NCI-H1694 (cell line): Measurements from ENCODE around the gene SLC9A2.

Experiments
- DNase-seq: peaks from one replicate; lab custom pipeline; 2025; lab: John Stamatoyannopoulos, UW

SLC9A2 gene

DNA sequence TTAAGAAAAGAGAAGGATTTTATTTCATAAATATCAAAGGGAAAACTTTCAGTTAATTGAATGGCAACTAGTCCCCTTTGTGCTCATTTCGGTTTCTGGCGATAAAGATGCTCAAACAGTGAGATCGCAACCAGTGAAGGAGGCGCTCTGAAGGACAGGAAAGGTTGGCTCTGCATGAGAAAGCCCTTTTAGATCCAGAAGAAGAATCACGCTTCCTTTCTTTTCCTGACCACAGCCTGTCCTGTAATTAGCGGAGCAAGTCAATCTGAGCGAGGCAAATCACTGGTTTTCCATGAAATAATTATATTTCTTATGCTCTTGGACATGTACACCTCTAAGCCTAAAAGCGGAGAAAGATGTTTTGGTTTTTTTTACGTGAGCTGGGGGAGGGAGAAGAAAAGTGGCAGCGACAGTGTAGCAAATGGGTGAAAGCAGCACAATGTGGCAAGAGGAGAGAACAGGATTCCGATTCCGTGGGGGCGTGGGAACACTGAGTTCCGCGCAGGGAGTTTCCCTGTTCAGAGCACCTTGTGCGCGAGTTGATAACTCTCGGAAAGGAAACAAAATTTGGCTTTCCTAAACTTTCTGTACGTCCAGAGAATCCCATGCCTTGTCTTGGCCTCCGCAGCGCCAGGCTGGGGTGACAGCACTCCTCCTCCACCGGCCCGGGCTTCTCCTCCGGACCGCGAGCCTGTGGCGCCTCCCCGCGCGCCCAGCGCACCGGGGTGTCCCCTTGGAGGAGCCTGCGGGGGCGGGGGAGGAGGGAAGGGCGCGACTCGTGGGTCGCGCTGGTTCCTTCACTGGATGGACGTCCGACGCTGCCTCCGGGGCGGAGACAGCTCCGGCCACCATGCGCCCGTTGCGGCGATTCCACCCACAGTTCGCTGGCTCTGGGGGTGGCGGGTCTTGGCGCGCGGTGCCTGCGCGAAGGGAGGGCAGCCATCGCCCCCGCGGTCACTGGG, 620 bp upstream of the SLC9A2 start:
- no peak for DNase-seq

DNA sequence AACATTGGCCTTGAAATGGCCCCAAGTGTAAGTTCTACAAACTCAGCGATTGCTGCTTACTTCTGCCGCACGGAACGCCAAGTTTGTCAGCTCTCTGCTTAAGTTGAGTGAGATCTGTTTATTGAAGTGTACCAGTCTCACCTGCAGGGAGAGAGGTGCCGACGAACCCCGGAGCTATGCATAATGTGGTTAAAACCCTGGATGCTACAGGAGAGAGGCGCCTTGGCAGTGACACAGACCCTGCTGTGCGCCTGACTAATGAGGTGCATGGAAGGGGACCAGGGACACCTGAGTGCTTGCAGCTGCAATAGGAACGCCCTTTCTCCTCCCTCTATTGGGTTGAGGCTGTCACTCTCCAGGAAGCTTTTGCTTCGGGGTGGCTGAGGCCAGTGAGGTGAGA, 979 bp downstream of the SLC9A2 start:
- DNase-seq: no peak

DNA sequence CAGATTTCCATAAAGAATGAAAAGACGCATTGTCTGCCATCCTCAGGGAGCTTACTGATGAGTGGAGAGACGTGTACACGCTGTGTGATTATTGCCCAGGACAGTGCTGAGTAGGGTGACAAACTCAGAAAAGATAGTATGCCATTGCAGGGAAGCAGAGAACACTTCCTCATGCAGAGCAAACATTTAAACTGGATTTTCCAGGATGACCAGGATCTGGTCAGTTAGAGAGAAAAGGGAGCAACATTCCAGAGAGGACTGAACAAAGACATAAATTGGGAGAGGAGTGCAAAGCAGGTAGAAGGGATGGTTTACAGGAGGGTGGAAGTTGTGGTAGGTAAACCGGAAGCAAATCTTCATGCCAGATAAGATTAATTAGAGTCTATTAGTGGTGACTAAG, 2.3 kb downstream of the SLC9A2 start:
- no peak for DNase-seq

DNA sequence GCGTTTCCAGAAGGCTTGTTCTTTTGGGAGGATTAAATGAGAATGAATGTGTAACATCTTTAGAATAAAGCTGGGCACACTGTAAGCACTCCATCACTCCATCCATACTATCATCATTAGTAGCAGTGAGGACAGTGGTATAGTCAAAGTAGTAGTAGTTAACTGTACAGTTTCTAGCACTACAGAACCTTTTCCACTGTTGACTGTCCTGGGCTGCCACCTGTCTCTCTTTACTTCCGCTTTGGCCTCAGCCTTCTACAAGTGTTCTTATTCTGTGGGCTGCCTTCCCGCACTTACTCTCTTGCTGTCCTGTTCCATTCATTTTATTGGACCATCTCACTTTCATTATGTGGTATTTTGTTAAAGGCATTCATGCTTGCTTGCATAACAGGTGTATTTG, 3.3 kb downstream of the SLC9A2 start:
- DNase-seq: no peak

DNA sequence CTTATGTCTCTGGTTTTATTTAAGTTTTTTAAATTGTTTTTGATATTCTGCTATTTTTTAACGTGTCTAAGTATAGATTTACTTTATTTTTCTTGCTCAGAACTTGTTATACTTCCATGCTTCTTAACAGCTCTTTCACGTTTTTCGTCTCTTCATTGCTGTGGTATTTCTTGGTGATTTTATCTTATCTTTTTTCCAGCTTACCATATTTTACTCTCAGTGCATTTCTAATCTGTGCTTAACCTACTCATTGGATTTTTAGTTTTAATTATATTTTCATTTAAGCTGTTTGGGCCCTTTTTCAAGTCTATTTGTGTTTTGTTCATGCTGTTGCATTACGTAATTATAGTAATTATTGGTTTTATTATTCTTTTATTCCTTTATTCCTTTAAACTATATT, 11.1 kb downstream of the SLC9A2 start:
- DNase-seq: no peak

DNA sequence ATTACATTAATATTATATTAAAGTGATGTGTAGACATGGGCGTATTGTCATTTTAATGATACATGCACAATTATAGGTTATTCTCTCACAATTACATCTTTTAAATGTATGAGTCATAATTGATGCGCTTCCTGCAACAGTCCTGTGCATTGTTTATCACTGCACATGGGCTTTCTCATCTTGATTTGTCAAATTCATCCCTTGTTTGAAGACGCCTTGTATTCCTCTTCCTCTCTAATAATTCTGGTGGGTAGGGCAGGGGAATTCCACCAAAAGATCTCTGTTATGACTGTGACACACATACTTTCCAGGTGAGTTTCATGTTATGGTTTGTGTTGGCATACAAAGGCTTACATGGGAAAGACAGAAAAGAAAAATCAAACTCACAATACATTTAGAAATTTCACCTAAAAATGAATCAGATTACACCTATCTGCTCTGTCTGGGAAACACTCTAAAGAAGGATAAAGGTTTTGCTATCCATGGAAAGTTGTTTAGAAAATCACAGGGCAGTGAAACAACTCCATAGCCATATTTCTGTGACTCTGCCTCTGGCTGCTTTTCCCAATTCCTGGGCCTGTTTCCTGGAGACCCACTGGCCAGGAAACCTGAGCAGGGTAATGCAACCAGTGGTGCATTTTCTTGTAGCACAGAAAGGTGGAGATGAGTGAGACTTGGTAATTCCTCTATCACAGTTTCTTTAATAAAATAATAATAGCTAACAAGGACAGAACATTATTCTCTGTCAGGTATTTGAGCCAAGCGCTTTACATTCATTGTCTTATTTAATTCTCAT, 13.2 kb downstream of the SLC9A2 start:
- no peak for DNase-seq

DNA sequence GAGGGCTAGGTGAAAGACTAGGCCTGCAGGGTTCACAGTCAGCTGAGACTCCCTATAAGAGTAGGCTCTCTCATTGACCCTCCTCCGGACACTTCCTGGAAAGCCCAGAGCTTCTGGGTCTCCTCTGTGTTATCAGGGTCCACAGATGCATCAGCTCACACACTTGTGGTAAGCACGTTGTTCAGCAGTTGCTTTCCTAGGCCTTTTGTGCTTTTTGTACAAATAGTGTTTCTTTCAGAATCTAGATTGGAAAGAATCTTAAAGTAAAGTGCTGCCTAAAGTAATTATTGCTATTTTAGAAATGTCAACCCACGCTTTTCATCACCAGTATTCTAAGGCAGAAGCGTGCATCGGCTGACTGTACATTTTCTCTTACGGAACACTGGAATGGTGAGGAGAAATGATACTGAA, 15.5 kb downstream of the SLC9A2 start:
- DNase-seq: no peak

DNA sequence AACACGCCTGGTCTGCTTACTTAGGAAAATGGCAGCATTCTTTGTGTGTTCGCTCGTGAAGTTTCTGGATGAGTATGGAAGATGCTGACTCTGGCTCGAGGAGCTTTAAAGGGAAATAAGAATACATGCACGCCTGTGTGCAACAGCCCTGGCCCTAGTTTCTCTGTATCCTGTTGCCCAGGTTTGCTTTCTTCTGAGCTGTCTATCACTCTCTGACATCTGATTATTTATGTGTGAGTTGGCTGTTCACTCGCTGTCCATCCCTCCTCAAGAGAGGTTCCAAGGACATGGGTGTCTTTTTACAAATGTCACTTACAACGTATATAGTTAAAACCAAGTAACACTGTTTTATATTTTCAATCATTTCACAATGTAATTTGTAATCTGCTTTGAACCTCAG, 16.0 kb downstream of the SLC9A2 start:
- DNase-seq: no peak

DNA sequence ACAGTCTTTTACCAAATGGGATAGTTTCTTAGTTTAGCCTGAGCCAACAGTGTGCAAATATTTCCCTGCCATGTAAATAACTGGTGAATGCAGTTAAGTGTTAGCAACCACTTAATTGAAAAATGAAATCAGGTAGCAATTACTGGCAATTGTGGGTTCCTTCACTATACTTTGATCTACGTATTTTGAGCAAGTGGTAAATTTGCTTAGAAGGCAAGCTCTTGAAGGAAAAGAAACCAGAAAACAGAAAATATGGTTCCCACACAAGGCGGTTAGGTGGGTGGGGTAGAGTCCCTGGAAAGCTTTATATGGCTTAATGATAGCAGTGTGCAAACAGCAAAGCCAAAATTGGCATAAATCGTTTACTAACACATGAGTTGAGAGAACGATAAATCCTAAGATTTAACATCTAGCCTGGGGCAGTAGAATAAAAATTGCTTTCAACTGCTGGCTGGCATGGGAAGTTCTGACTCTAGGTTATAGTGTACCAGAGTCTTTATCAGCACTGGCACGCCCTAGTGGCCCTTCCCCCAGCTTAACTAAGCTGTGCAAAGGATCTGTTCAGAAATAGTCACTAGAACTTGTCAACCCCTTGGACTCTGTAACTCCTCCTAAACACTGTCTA, 17.0 kb downstream of the SLC9A2 start:
- no peak for DNase-seq

DNA sequence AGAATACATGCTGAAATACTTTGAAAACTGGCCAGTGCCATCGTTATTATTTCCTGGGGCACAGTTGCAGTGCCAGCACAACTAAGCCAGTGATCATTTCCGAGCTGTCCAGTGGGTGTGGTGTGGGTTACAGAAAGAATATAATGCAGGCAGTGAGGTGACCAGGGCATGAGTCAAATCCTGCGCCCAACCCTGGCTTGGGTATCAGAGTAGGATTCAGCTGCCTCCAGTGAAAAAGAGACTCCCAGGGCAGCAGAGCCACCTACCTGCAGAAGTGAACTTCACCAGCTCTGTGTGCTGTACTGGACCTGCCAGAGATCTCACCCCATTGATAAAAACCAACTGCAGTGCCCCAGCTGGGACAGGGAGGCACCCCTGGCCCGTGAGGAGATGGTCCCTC, 18.0 kb downstream of the SLC9A2 start:
- DNase-seq: no peak

DNA sequence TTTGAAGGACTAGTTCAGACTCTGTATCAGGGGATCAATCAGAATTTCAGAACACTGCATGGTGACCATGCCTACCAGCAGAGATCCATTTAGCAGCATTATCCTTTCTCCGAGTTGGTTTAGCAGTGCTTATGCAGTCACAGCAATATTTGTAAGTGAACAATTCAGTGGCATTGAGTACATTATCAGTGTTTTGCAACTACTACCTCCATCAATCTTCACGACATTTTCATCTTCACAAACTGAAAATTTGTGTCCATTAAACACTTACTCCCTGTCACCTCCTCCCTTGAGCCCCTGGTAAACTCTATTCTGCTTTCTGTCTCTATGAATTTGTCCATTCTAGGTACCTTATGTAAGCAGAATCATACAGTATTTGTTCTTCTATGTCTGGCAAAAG, 20.1 kb downstream of the SLC9A2 start:
- DNase-seq: no peak

DNA sequence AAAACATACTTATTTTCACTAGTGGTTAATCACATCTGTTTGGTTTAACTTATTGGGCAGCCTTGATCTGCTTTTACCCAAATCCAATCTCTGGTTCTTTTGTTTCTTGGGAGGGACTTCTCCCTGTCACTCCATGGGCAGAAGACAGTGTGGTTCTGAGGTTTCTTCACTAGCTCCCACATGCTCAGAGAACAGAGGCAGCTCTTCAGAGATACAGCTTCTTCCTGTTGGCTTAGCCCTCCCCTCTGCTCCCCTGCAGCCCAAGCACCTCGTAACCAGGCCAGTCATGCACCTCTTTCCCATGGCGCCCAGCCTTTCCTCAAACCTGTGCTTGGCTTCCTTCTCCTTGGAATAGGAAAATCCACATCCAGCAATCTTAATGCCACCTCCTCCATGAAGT, 32.8 kb downstream of the SLC9A2 start:
- no peak for DNase-seq

DNA sequence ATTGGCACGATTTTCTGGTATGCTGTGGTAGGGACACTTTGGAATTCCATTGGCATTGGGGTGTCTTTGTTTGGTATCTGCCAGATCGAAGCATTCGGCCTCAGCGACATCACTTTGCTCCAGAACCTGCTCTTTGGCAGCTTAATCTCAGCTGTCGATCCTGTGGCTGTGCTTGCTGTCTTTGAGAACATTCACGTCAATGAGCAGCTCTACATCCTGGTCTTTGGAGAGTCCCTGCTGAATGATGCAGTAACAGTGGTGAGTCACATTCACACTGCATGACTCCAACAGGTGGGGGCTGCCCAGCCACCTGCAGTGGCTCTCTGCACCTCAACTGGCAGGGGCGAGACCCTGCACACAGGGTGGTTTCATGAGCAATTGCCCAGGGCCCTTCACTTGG, 38.4 kb downstream of the SLC9A2 start:
- no peak for DNase-seq

DNA sequence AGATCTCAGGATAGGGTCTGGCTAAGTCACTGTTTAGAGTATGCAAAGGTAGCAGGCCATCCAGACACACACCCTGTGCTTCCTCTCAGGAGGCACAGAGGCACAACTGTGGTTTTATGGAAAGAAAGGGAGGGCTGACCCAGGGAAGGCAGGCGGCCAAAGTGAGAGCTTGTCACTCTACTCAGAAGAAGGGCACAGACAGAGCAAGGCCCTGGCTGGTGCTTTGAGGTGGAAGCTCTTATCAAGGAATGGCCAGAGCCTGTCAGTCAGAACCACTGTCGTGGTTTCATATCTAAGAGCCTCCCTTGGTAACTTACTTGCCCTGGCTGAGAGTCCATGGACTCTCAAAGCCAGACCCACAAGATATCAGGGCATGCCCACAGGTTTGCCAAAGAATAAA, 40.7 kb downstream of the SLC9A2 start:
- no peak for DNase-seq

DNA sequence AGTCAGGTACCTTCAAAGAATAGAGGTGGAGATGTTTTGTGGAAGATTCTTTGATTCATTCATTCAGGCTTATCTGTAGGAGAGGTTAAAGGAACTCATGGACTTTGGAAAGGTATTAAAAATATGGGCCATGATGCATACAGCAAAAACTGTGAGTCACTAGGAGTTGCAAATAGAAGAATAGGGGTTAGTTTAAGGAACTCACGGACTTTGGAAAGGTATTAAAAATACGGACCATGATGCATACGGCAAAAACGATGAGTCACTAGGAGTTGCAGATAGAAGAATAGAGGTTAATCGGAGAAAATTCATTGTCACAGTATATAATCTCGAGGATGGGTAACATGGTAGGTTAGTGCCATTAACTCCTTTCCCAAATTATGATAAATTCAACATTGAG, 41.2 kb downstream of the SLC9A2 start:
- DNase-seq: no peak

DNA sequence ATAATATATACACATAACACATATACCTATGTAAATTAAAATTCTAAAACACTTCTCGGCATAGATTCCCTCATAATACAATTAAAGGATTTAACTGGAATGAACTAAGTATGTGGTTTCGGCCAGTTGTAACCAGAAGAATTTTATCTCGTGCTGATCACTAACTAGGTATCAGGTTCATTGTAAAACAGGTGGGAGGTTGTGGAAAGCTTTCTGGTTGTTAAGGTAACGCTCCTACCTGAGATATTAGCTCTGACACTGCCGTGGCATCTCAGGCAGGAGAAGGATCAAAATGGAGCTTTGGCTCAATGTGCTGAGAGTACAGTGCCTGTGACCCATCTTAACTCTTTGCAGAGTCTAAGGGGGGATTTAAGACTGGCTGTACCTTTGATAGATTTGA, 42.5 kb downstream of the SLC9A2 start:
- DNase-seq: no peak

DNA sequence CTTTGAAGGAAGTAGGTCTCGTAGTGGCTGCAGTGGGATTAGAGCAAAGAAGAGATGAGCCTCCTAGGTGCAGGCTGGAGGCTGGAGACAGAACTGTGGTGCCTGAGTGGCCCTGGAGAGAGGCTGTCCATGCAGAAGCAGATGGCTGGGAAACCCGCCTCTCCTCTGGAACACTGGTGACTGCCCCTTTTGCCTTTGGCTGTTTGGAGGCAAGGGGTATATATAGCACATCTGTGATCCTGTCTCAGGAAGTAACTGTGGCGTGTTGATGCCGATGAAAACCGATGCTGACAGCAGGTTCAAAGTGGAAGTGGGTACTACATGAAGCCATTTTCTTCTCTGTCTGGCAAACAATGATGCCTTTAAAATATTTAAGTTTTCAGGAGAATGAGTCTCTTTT, 43.5 kb downstream of the SLC9A2 start:
- no peak for DNase-seq

DNA sequence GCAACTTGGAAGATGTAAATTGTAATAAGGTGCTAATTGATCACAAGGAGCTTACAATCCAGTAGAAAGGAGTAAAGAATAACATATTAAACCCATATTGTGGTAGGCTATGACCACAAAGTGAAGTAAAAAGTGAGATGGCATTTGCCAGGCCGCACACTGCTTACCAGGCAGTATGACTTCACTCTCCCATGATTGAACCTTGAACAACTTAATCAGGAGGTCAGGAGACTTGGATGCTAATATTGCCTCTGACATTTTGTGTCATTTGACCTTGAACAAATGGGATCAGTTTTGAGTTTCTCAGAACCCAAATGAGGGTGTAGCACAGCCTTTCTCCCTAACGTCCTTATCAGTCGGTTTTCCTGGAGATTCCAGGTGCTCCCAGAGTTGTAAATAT, 44.0 kb downstream of the SLC9A2 start:
- no peak for DNase-seq

DNA sequence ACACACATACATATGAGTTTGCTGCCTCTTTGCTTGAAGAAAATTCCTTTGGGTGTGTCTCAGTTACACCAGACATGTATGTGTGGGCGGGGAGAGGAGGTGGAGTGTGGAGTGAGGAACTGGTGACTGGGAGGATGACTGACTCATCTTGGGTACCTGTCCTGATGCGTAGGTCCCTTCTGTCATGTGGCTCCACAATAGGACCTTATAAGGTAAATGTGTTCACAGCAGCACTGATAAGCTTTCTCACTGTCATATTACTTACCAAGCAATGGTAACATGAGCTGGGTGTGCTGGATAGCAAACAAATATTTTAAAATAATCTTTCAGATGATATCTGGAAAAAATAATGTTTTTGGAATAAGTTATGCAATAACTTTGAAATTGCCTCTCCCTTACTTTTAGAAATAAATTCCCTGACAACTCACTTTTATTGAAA, 45.1 kb downstream of the SLC9A2 start:
- no peak for DNase-seq

DNA sequence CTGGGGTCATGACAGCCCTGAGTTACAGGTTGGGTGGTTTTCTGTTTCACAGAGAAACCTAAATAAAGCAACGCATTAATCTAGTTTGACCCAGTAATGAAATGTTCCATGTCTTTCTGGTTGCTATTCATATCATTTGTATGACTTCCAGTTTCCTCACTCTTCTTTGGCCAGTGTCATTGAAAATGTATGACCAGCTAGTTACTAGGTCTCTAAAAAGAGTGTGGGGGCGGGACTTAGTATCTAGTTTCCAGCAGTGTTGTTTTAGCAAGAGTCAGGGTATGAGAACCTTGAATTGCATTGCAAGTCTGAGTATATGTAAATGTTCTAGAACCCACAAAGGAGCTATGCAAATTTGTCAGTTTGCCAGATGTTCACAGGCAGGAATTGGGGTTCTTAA, 47.7 kb downstream of the SLC9A2 start:
- DNase-seq: no peak

DNA sequence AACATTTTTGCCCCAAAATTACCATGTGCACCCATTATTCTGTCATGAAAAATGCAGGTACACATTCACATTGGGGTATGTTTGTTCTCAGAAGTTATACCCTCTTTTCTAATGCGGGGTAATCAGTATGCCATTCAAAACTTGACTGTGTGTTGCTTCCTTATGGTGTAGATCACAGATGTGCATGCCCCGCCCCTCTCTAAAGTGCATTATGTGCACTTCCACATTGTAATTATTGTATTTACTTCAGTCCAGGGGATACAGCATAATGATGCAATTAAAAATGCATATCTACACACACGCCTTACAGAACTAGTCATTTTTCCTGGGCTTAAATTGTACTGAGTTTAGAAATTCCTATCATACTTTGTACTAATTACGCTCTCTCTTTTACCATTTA, 48.8 kb downstream of the SLC9A2 start:
- DNase-seq: no peak

DNA sequence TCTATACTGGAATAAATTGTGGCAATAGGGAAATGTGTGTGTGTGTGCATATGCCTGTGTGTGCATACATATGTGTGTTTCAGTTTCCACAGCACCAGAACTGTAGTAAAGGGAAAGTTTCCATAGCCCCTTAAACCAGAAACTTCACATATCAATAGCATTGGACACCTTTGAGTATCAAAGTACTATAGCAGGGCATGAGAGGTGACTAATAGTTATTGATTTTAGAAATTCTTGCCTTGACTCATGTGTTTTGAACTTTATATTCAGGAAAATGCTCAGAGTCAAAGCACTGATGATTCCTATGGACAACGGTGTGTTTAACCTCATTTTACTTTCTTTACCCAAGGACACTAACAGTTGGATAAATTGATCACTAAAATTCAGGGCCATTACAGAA, 50.0 kb downstream of the SLC9A2 start:
- DNase-seq: no peak
